HG03565 (cell line): ENCODE data around the gene TRA2A.
A peak's percentile ranks its signal among the peaks of the same experiment; 100 is the strongest.
"Not testable (repeated sequence)": the region's sequence is repeated elsewhere in the genome, so short reads cannot be mapped to it uniquely, and the experiment has no call there.

Source experiments
- ATAC-seq: cut with Tn5 transposase; IDR thresholded peaks from one replicate; pipeline ENCODE4 v1.9.1; 2021; ENCODE audit warnings: mild to moderate bottlenecking, moderate library complexity; ENCODE audit not compliant: unreplicated experiment

TRA2A gene

GRCh38 chr7:23531794-23532489 lies at the start of gene TRA2A:
TRA2A (minus strand) TSS chr7:23531981; CDS start chr7:23531824, 157 bp downstream.
- ATAC-seq: peak; percentile 83

DNA sequence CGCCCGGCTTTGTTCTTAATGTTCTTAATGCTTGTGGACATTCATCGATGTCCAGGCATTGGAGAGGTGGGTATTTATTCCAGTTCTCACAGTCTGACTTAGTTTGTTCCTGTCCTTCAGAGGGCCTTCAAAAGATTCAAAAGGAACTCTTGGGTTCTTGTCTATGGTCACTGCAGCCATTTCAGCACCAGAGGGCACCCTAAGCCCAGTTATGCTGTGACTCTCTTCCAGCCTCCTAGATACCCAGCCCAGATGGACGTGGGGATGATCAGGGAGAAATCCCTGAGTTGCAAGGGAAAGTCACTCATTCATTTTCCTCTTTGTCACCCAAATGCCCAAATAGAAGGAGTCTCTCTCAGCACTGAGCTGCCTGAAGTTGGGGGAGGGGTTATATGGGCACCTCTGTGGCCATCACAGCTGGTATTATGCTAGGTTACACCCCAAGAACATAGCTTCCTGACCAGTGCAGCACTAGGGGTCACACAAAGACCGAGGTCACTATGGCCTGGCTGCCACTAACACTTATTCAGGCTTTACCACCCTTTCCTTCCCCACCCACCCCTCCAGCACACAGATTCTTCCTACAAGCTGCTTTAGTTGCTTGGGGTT lies 38.9 kb upstream of the TRA2A start:
- peak; percentile 82 for ATAC-seq

DNA sequence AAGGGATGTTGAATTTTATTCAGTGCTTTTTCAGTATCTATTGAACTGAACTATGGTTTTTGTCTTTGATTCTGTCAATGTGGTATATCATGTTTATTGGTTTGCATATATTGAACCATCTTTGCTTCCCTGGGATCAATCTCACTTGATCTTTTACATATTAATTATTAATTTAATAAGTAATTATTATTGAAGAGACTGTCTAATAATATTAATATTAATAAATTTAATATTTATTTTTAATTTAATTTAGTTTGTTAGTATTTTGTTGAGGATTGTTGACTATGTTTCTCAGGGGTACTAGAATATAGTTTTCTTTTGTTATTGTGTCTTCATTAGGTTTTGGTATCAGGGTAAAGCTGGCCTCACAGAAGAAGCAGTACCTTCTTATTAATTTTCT lies 26.5 kb upstream of the TRA2A start:
- no peak for ATAC-seq

- ATAC-seq: no peak
Observed at GRCh38 chr7:23547662-23548061, 15.9 kb upstream of the TRA2A start.

- ATAC-seq: peak; percentile 68
Observed at GRCh38 chr7:23546897-23547572, 15.3 kb upstream of the TRA2A start.

DNA sequence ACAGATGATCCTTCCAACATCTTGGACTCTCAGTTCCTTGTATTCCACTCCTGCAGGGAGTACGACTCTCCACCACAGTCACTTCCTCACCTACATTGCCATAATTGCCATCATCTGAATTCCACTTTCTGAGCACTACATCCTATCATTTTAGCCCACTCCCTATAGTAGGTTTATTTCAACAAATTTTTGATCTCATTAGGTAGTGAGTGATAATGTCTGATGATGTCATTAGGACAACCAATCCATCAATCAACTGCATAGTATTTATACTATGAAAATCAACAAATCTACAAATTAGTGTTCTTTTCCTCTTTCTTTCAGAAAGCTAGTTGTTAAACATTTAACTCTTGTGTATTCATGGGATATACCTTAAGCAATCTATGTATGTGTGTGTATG lies 13.7 kb upstream of the TRA2A start:
- ATAC-seq: no peak

DNA sequence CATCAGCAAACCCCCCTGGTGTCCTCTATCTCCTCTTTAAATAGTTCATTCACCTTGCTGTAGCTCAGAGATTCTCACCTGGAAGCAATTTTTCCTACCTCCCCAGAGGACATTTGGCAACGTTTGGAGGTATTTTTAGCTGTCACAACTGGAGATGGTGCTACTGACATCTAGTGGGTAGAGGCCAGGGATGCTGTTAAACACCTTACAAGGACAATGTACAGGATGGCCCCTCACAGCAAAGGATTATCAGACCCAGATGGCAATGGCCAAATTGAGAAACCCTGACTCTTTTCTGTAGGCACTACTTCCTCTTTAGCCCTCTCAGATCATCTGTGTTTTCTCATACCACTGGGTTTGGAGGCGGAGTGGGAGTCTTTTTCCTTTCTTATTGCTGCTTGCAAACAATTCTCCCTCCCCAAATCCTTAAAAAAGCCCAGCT lies 13.2 kb upstream of the TRA2A start:
- peak; percentile 43 for ATAC-seq

- ATAC-seq: no peak
Observed at GRCh38 chr7:23542752-23543151, 11.0 kb upstream of the TRA2A start.

- ATAC-seq: no peak
Observed at GRCh38 chr7:23539494-23539907, 7.7 kb upstream of the TRA2A start.

GRCh38 chr7:23538301-23538700 lies 6.5 kb upstream of the TRA2A start:
- ATAC-seq: no peak

GRCh38 chr7:23533238-23533604 lies 1.4 kb upstream of the TRA2A start:
- no peak for ATAC-seq

- ATAC-seq: no peak
Observed at GRCh38 chr7:23532490-23533237, 883 bp upstream of the TRA2A start.

DNA sequence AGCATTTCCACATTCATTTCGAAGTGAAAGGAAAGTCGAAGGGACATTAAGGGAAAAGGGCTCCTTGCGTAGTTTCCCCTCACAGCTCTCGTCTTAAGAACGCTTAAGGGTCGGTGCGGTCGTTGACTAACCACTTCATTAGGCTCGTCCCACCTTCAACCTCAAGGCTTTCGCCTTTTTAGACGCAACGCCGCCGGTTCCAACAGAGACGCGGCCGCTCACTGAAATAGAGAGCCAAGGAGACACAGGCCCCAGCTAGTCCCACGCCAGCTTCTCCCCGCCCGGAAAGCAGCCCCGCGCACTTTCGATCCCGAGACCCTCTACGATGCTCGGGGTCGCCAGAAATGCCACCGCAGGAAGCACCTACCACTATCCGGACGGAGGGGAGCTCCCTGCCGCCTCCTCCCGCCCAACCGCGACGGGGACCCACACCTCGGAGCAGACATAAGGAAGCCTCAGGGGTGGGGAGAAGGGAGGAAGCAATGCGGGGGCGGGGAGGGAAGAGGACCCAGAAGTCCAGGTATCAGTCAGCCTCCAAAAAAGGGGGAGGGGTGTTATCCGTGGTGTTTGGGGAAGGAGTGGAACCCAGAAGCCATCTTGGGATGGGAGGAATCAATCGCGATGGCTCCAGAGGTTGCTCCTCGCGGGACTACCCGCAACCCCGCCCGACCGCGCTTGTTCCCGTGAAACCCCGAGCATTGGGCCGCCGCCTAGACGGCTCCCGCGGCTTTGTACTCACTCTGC lies 559 bp downstream of the TRA2A start:
- peak; percentile 10 for ATAC-seq

GRCh38 chr7:23530405-23530804 lies 1.4 kb downstream of the TRA2A start:
- peak; percentile 29 for ATAC-seq

DNA sequence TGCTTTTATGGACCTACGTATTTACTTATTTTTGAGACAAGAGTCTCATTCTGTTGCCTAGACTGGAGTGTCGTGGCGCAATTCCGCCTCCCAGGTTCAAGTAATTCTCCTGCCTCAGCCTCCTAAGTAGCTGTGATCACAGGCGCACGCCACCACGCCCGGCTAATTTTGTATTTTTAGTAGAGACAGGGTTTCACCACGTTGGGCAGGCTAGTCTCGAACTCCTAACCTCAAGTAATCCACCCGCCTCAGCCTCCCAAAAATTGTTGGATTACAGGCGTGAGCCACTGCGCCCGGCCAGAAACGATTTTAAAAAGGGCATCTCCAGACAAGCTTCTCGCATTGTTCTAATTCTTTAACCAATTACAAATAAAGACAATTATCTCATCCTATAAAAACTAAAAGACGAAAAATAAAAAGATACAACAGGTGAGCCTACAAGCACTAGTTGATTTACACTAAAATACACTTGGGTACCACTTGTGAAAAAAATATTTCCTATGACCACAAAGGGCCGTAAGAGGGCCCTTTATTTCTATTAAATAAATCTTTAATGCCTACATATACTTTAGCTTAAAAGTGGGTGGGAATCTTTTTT lies 2.4 kb downstream of the TRA2A start:
- ATAC-seq: no peak

DNA sequence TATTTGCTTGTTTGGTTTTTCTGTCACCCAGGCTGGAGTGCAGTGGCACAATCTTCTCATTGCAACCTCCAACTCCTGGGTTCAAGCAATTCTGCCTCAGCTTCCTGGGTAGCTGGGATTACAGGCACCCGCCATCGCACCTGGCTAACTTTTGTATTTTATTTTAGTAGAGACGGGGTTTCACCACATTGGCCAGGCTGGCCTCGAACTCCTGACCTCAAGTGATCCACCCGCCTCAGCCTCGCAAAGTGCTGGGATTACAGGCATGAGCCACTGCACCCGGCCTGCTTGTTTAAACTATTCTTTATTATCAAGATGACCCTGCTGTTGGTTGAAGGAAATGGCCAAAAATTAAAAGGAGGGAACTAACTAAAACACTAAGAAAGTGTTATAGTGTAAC lies 6.2 kb downstream of the TRA2A start:
- ATAC-seq: not testable (repeated sequence)

GRCh38 chr7:23524473-23524872 lies 7.3 kb downstream of the TRA2A start:
- no peak for ATAC-seq

GRCh38 chr7:23523486-23524075 lies 8.2 kb downstream of the TRA2A start:
- ATAC-seq: no peak

DNA sequence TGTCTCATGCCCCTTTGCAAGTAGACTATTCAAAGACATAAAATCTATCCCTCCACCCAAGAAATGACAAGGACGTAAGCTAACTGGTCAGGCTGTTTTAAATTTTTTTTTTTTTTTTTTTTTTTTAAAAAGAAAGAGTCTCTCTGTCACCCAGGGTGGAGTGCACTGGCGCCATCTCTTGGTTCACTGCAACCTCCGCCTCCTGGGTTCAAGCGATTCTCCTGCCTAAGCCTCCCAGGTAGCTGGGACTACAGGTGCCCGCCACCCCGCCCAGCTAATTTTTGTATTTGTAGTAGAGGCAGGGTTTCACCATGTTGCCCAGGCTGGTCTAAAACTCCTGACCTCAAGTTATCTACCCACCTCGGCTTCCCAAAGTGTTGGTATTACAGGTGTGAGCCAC lies 11.2 kb downstream of the TRA2A start:
- ATAC-seq: no peak

GRCh38 chr7:23514755-23515154 lies 17.0 kb downstream of the TRA2A start:
- no peak for ATAC-seq
